Hematopoietic multipotent progenitor cell treated with erythropoietin and hydrocortisone succinate and interleukin-3 and kit ligand, for 15 days (in vitro differentiated cells): Measurements from ENCODE around the gene FANCE.

Experiments
- DNase-seq: peaks from one replicate; pipeline ENCODE4 v3.0.0-alpha.2; 2015; ENCODE audit warnings: low spot score

The FANCE gene

GRCh38 chr6:35452183-35453090 lies at the start of gene FANCE:
FANCE (plus strand) TSS chr6:35452338; CDS start chr6:35452546, 208 bp downstream.
- peak; percentile 91 for DNase-seq

- DNase-seq = no peak
Measured at GRCh38 chr6:35402856-35403191, 49.3 kb upstream of the FANCE start.

GRCh38 chr6:35403544-35404442 lies 48.3 kb upstream of the FANCE start:
- DNase-seq = no peak

GRCh38 chr6:35406711-35407485 lies 45.2 kb upstream of the FANCE start:
- no peak for DNase-seq

GRCh38 chr6:35409245-35409644 lies 42.9 kb upstream of the FANCE start:
- DNase-seq = no peak

GRCh38 chr6:35410131-35410530 lies 42.0 kb upstream of the FANCE start:
- no peak for DNase-seq

GRCh38 chr6:35411066-35411465 lies 41.1 kb upstream of the FANCE start:
- no peak for DNase-seq

GRCh38 chr6:35412102-35412501 lies 40.0 kb upstream of the FANCE start:
- DNase-seq = no peak

GRCh38 chr6:35413911-35414310 lies 38.2 kb upstream of the FANCE start:
- DNase-seq = no peak

- peak; percentile 7 for DNase-seq
Measured at GRCh38 chr6:35415065-35415891, 36.9 kb upstream of the FANCE start.

- no peak for DNase-seq
Measured at GRCh38 chr6:35417979-35418661, 34.0 kb upstream of the FANCE start.

- DNase-seq = no peak
Measured at GRCh38 chr6:35419417-35419816, 32.7 kb upstream of the FANCE start.

- no peak for DNase-seq
Measured at GRCh38 chr6:35419961-35420360, 32.2 kb upstream of the FANCE start.

- no peak for DNase-seq
Measured at GRCh38 chr6:35425284-35425683, 26.9 kb upstream of the FANCE start.

- DNase-seq = no peak
Measured at GRCh38 chr6:35426074-35426473, 26.1 kb upstream of the FANCE start.

- DNase-seq = no peak
Measured at GRCh38 chr6:35427435-35427834, 24.7 kb upstream of the FANCE start.

GRCh38 chr6:35427851-35428321 lies 24.3 kb upstream of the FANCE start:
- DNase-seq = no peak

- no peak for DNase-seq
Measured at GRCh38 chr6:35428421-35429149, 23.6 kb upstream of the FANCE start.

GRCh38 chr6:35429463-35429862 lies 22.7 kb upstream of the FANCE start:
- no peak for DNase-seq

- DNase-seq = no peak
Measured at GRCh38 chr6:35432291-35432690, 19.8 kb upstream of the FANCE start.
